Measurements from ENCODE around the gene LEMD1.
"Not testable (repeated sequence)": the region's sequence is repeated elsewhere in the genome, so short reads cannot be mapped to it uniquely, and the experiment has no call there.

Gene LEMD1

GRCh38 chr1:205445646-205445935 lies 23.7 kb upstream of the LEMD1 start:
- DNase-seq, result no peak

GRCh38 chr1:205444931-205445645 lies 23.2 kb upstream of the LEMD1 start:
- DNase-seq, result no peak

- no peak for DNase-seq
Observed at GRCh38 chr1:205444300-205444930, 22.6 kb upstream of the LEMD1 start.

- no peak for DNase-seq
Observed at GRCh38 chr1:205443585-205444299, 21.9 kb upstream of the LEMD1 start.

GRCh38 chr1:205442051-205442725 lies 20.3 kb upstream of the LEMD1 start:
- no peak for DNase-seq

GRCh38 chr1:205441716-205442050 lies 19.8 kb upstream of the LEMD1 start:
- no peak for DNase-seq

GRCh38 chr1:205441318-205441633 lies 19.4 kb upstream of the LEMD1 start:
- DNase-seq, result no peak

GRCh38 chr1:205440476-205441317 lies 18.8 kb upstream of the LEMD1 start:
- DNase-seq, result peak; percentile 57

- DNase-seq, result no peak
Observed at GRCh38 chr1:205440121-205440475, 18.2 kb upstream of the LEMD1 start.

GRCh38 chr1:205438213-205439158 lies 16.6 kb upstream of the LEMD1 start:
- DNase-seq, result peak; percentile 74

GRCh38 chr1:205437570-205437969 lies 15.7 kb upstream of the LEMD1 start:
- DNase-seq, result no peak

GRCh38 chr1:205436776-205437410 lies 15.0 kb upstream of the LEMD1 start:
- no peak for DNase-seq

GRCh38 chr1:205435578-205436573 lies 14.0 kb upstream of the LEMD1 start:
- no peak for DNase-seq

GRCh38 chr1:205434738-205435137 lies 12.9 kb upstream of the LEMD1 start:
- no peak for DNase-seq

- DNase-seq, result not testable (repeated sequence)
Observed at GRCh38 chr1:205432692-205433091, 10.8 kb upstream of the LEMD1 start.

- no peak for DNase-seq
Observed at GRCh38 chr1:205432116-205432515, 10.3 kb upstream of the LEMD1 start.

- DNase-seq, result peak; percentile 41
Observed at GRCh38 chr1:205430696-205431305, 8.9 kb upstream of the LEMD1 start.

- no peak for DNase-seq
Observed at GRCh38 chr1:205429762-205430695, 8.2 kb upstream of the LEMD1 start.
